HG03064 (cell line): ENCODE data around the gene LFNG.

Experiments
- ATAC-seq: cut with Tn5 transposase; IDR thresholded peaks from one replicate; pipeline ENCODE4 v1.9.1; 2021; ENCODE audit warnings: low read depth; ENCODE audit not compliant: unreplicated experiment

Gene LFNG

GRCh38 chr7:2515424-2516193 lies 4.0 kb upstream of the LFNG start:
- ATAC-seq: no peak

GRCh38 chr7:2516194-2516555 lies 3.4 kb upstream of the LFNG start:
- no peak for ATAC-seq

GRCh38 chr7:2517026-2517425 lies 2.5 kb upstream of the LFNG start:
- no peak for ATAC-seq

- ATAC-seq: no peak
These were observed 1.7 kb upstream of the LFNG start for GRCh38 chr7:2517678-2518507.

- ATAC-seq: no peak
These were observed 846 bp upstream of the LFNG start for GRCh38 chr7:2518737-2519118.

GRCh38 chr7:2520131-2520760 lies 672 bp downstream of the LFNG start:
- no peak for ATAC-seq

- ATAC-seq: no peak
These were observed 1.3 kb downstream of the LFNG start for GRCh38 chr7:2520761-2521290.

- ATAC-seq: no peak
These were observed 1.8 kb downstream of the LFNG start for GRCh38 chr7:2521341-2521745.

- no peak for ATAC-seq
These were observed 2.5 kb downstream of the LFNG start for GRCh38 chr7:2521952-2522591.

GRCh38 chr7:2522780-2523433 lies 3.3 kb downstream of the LFNG start:
- ATAC-seq: no peak

GRCh38 chr7:2523461-2523936 lies 3.9 kb downstream of the LFNG start:
- ATAC-seq: no peak

GRCh38 chr7:2523941-2524807 lies 4.6 kb downstream of the LFNG start:
- ATAC-seq: no peak

GRCh38 chr7:2524808-2525657 lies 5.5 kb downstream of the LFNG start:
- ATAC-seq: no peak

- no peak for ATAC-seq
These were observed 6.4 kb downstream of the LFNG start for GRCh38 chr7:2525658-2526630.

- no peak for ATAC-seq
These were observed 7.3 kb downstream of the LFNG start for GRCh38 chr7:2526659-2527504.
